GM12801 (cell line): ENCODE results near the gene IL10RB.

Source experiments
- TF ChIP-seq, protein P1 (sequence below): IDR thresholded peaks from one replicate; pipeline ENCODE4 v1.5.1; 2011; ENCODE audit warnings: control low read depth; ENCODE audit not compliant: insufficient read length; ENCODE audit errors: extremely low read depth

Gene IL10RB

DNA sequence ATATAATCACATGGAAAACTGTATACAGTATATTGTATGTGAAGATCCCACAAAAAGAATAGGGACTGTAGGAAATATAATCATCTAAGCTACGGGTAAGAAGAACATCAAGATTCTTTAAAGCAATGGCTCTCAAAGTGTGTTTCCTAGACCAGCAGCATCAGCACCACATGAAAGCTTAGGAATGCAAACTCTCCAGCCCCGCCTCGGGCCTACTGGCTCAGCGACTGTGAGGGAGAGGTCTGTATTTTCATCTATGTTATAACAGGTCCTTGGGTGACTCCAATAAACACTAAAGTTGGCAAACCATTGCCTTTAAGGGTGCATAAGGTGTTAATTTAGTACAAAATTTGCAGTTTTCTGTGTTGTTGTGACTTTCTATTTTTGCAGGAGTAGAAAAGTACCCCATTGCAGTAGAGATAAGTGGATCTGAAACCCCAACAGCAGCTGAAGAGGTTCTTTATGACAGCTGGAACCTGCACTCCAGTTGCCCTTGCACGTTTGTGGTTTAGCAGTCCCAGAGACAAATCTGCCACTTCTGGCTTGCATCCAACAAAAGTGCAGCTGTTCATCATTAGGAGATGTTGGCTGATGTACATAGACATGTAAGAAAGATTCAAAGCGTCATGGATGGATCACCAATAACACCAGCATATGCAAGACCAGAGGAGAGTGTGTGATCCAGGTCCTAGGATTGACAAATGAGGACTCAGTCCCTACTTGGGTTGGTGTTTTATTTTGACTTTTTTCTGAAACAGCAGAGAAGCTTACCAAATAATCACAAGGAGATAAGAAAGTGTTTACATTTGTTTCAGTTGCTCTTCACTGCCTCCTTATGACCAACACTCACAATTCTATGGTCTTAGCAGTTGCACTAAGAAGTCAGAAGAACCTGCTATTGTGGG lies 42.7 kb downstream of the IL10RB start:
- TF ChIP-seq, protein P1, sequence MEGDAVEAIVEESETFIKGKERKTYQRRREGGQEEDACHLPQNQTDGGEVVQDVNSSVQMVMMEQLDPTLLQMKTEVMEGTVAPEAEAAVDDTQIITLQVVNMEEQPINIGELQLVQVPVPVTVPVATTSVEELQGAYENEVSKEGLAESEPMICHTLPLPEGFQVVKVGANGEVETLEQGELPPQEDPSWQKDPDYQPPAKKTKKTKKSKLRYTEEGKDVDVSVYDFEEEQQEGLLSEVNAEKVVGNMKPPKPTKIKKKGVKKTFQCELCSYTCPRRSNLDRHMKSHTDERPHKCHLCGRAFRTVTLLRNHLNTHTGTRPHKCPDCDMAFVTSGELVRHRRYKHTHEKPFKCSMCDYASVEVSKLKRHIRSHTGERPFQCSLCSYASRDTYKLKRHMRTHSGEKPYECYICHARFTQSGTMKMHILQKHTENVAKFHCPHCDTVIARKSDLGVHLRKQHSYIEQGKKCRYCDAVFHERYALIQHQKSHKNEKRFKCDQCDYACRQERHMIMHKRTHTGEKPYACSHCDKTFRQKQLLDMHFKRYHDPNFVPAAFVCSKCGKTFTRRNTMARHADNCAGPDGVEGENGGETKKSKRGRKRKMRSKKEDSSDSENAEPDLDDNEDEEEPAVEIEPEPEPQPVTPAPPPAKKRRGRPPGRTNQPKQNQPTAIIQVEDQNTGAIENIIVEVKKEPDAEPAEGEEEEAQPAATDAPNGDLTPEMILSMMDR, result no peak

- TF ChIP-seq, protein P1, result no peak
Measured at GRCh38 chr21:33309778-33310177, 43.6 kb downstream of the IL10RB start.

DNA sequence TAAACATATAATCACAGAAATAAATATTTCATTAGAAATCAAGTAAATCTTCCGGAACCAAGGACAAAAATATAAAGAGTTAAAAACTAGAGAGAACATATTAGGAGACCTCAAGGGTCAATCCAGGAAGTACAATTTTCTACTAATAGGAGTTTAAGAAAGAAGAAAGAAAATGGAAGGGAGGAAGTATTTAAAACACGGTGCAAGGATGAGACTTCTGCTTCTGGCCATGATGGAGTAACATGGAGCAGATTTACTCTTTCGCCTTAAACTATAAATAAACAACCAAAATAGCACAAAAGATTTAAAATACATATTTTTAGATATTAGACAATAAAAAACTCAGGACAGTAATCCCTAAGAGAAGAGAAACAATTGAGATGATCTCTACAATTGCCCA lies 46.0 kb downstream of the IL10RB start:
- TF ChIP-seq, protein P1, result no peak

GRCh38 chr21:33313183-33313582 lies 47.0 kb downstream of the IL10RB start:
- TF ChIP-seq, protein P1, result no peak

- TF ChIP-seq, protein P1, result no peak
Measured at GRCh38 chr21:33313611-33314010, 47.4 kb downstream of the IL10RB start.

DNA sequence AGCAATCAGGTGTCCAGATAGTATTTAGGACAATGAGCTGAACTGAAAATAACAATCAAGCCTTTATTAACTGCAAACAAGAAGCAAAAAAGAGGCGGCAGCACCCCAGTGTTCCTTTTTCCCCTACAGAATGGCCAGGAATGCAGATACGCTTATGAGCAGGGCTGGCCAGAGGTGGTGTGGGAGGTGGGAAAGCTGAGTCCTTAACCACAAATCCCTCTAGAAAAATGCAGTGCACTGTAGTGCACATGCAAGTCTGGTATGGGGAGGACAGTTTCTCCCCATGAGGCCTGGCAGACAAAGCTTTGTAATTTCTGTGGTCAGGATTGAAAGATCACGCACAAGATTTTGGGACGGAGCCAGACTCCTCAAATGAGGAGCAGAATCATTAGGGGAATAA lies 47.9 kb downstream of the IL10RB start:
- TF ChIP-seq, protein P1, result no peak

DNA sequence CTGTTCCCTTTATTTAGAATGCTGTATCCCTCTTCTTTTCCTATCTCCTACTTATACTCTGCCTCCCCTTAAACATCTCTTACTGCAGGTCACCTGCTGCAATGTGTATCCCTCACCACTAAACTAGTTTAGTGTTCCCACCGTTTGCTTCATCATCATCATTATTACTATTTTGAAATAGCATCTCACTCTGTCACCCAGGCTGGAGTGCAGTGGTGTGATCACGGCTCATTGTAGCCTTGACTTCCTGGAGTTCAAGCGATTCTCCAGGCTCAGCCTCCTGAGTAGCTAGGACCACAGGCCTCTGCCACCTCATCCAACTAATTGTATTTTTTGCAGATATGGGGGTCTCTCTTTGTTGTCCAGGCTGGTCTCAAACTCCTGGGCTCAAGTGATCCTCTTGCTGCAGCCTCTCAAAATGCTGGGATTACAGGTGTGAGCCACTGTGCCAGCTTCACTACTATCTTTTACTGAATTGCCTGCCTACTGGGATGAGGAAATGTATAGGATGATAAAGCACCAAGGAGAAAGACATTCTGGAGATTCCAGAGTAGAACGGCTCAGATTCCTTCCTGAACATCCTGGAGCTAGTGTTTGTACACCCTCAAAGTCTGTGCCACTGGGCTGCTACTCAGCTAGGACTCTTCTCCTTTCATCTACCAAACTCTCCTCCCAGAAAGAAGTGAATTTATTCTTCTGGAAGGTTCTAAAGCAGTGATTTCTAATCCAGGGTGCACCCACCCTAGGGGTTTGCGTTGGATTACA lies 50.0 kb downstream of the IL10RB start:
- TF ChIP-seq, protein P1, result no peak
